Peyer's patch (tissue), 4 donors: ENCODE data around the gene FAM89A. TPM values are rescaled to one million over a fixed set of nuclear protein-coding genes. Genes with fewer than 3 reads are reported as not detected.

Experiments used
- DNase-seq, 3 donors: peaks; one replicate each; pipeline ENCODE4 v3.0.0-alpha.2; 2017 to 2019
- H3K27ac ChIP-seq, 4 donors: fragments of 200-600 bp; sonication (generic); one replicate each; pipeline ENCODE4 v1.5.1; 2016 to 2019
- H3K27me3 ChIP-seq, 2 donors: fragments of 200-600 bp; sonication (generic); one replicate each; pipeline ENCODE4 v1.5.1; 2019
- H3K36me3 ChIP-seq, 3 donors: fragments of 200-600 bp; sonication (generic); one replicate each; pipeline ENCODE4 v1.5.1; 2016 to 2019
- H3K4me1 ChIP-seq, 4 donors: fragments of 200-600 bp; sonication (generic); one replicate each; pipeline ENCODE4 v1.5.1; 2016 to 2019
- H3K4me3 ChIP-seq, 4 donors: fragments of 200-600 bp; sonication (generic); 1 replicate in 3 of 4; 2 replicates in 1 of 4; pipeline ENCODE4 v1.5.1; 2016 to 2019; ENCODE audit warnings: mild to moderate bottlenecking in 1 of 4
- H3K9me3 ChIP-seq, 4 donors: fragments of 200-600 bp; sonication (generic); one replicate each; pipeline ENCODE4 v1.5.1; 2016 to 2019; ENCODE audit warnings: mild to moderate bottlenecking in 1 of 4
- POLR2A ChIP-seq, 2 donors: fragments of 450-650 bp; IDR thresholded peaks; one replicate each; pipeline ENCODE4 v1.5.1; 2017; ENCODE audit warnings: antibody characterized with exemption in 2 of 2, mild to moderate bottlenecking in 2 of 2, moderate library complexity in 2 of 2
- total RNA-seq, 4 donors: library from RNA; depleted of rRNA; stranded (reverse); fragments of >200 nt; gene quantifications; one replicate each; pipeline ENCODE4 v1.1.0, GENCODE V29; 2016
- TF ChIP-seq, protein P1 (sequence below), 6 experiments: fragments of 450-650 bp in 4 of 6; fragments of 200-600 bp in 2 of 6; sonication (generic) in 1 of 6; IDR thresholded peaks; one replicate each; pipeline ENCODE4 v1.5.1; 2017 to 2019; ENCODE audit warnings: antibody characterized with exemption in 6 of 6, mild to moderate bottlenecking in 3 of 6, moderate library complexity in 1 of 6

FAM89A gene
- total RNA-seq, 4 donors from 2014 or later: 0.94 to 3.0 (median 1.6) TPM; not detected in 1

DNA sequence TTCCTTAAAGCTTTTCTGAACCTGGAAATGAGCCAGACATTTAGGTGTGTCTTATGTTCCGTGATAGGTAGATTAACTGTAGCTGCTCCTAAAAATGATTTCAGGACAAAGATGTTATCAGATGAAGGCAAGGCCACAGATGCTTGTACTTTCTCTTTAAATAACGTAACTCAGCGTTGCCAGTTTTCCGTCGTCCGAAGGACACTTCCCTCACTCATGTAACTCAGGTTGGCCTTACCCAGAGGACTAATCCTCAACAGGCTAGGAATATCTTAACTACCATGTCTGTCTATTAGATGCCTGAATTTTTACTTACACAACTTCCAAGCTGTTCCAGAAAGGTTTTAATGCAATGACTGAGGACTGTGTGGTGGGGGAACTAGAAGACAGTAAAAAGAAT lies 35.4 kb upstream of the FAM89A start:
- Histone ChIP-seq H3K27me3 (no peaks in the 10 kb centered on the region), H3K4me1 (no peaks in the 10 kb centered on the region), H3K27ac (no peak overlapping the region), H3K36me3 (no peaks in the 10 kb centered on the region), H3K9me3 (no peaks in the 10 kb centered on the region), H3K4me3 (no peak overlapping the region)
- no peak for TF ChIP-seq POLR2A (IDR thresholded peaks at IDR 0.05)
- TF ChIP-seq, protein P1, sequence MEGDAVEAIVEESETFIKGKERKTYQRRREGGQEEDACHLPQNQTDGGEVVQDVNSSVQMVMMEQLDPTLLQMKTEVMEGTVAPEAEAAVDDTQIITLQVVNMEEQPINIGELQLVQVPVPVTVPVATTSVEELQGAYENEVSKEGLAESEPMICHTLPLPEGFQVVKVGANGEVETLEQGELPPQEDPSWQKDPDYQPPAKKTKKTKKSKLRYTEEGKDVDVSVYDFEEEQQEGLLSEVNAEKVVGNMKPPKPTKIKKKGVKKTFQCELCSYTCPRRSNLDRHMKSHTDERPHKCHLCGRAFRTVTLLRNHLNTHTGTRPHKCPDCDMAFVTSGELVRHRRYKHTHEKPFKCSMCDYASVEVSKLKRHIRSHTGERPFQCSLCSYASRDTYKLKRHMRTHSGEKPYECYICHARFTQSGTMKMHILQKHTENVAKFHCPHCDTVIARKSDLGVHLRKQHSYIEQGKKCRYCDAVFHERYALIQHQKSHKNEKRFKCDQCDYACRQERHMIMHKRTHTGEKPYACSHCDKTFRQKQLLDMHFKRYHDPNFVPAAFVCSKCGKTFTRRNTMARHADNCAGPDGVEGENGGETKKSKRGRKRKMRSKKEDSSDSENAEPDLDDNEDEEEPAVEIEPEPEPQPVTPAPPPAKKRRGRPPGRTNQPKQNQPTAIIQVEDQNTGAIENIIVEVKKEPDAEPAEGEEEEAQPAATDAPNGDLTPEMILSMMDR (IDR thresholded peaks at IDR 0.05): no peak
- no peak for DNase-seq

DNA sequence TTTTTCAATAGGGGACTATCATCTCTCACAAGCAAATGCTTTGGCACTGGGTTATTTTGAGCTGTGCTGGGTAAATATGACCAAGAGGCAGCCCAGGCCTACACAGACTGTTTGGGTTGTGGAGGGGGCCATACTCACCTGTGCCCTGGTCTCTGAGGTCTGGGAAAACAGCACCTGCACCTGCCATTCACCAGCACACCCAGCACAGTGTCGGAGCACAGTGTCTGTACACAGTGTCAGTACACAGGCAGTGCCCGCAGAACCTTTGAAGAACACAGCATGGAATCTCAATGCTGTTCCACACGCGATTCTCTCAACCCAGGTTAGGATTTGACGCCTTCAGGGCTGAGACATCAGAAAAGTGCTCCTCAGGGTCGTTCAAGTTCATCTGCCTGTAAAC lies 35.0 kb upstream of the FAM89A start:
- H3K4me1 ChIP-seq: no peaks in the 10 kb centered on the region
- H3K27me3 ChIP-seq: no peaks in the 10 kb centered on the region
- no peaks in the 10 kb centered on the region for H3K36me3 ChIP-seq
- H3K9me3 ChIP-seq: no peaks in the 10 kb centered on the region
- H3K4me3 ChIP-seq: no peak overlapping the region
- no peak for DNase-seq
- TF ChIP-seq POLR2A (IDR thresholded peaks at IDR 0.05): no peak
- TF ChIP-seq, protein P1 (IDR thresholded peaks at IDR 0.05): no peak
- H3K27ac ChIP-seq: no peak overlapping the region

DNA sequence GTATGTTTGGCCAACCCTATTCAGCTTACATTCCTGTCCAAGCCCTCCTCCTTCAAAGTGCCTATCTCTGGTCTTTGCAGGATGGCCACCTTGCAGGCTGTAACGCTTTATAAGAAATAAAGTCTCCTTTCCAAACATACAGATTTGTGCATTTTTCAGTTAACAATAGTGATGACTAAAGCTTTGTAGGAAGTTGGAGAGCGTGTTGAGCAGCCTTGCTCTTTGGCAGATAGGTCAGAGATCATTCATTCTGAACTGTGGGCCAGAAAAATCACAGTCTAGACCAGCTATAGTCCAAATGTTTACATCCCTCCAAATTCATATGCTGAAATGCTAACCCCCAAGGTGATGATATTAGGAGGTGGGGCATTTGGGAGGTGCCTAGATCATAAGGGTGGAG lies 34.0 kb upstream of the FAM89A start:
- H3K4me3 ChIP-seq: no peak overlapping the region
- H3K27ac ChIP-seq: no peak overlapping the region

DNA sequence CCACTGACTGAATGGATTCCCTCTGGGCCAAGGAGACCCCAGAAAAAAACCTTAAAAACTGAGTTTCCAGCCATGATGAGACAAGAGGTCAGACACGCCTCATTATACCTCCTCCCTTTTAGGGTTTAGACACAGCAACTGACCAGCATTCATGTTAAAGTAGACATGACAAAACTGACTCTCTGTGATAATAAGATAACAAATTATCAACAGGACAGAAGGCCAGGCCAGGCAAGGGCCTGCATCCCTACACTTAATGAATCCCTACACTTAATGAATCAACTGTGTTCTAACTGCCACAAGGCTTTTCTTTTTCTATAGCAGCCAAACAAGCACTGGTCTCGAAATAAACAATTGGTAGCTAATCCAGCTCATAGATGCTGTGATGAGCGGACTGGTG lies 33.3 kb upstream of the FAM89A start:
- Histone ChIP-seq H3K36me3 (no peaks in the 10 kb centered on the region), H3K27ac (no peak overlapping the region), H3K4me3 (no peak overlapping the region), H3K9me3 (no peaks in the 10 kb centered on the region), H3K4me1 (no peaks in the 10 kb centered on the region), H3K27me3 (no peaks in the 10 kb centered on the region)
- DNase-seq: no peak
- TF ChIP-seq, protein P1 (IDR thresholded peaks at IDR 0.05): no peak
- no peak for TF ChIP-seq POLR2A (IDR thresholded peaks at IDR 0.05)

More for the DNA sequence above, 34.0 kb upstream of the FAM89A start:
- no peaks in the 10 kb centered on the region for H3K9me3 ChIP-seq
- no peak for DNase-seq
- no peaks in the 10 kb centered on the region for H3K4me1 ChIP-seq
- no peaks in the 10 kb centered on the region for H3K27me3 ChIP-seq
- no peaks in the 10 kb centered on the region for H3K36me3 ChIP-seq
- no peak for TF ChIP-seq POLR2A (IDR thresholded peaks at IDR 0.05)
- TF ChIP-seq, protein P1 (IDR thresholded peaks at IDR 0.05): no peak

DNA sequence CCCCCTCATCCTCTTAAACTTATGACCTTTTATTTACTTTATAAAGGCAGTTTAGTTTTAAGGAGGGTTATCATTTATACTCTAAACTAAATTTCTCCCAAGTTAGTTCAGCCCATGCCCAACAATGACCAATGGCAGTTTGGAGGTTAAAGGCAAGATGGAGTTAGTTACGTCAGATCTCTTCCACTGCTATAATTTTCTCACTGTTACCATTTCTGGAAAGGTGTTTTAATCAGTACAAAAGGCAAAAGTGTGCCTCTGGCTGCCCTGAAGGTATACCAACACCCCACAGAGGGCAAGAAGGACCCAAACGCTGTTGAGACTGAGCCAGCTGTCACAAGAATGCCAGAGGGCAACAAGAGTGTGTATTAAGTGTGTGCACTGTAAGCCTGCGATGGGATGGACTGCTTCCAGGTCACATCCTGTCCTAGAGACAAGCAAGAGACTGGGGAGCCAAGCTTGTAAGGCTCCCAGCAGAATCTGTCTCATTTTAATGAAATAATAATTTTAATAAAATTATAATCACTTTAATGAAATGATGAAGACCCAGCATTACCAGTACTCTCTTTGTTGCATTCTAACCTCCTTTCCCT lies 32.5 kb upstream of the FAM89A start:
- no peaks in the 10 kb centered on the region for H3K36me3 ChIP-seq
- no peaks in the 10 kb centered on the region for H3K4me1 ChIP-seq
- H3K27ac ChIP-seq: no peak overlapping the region
- H3K27me3 ChIP-seq: no peaks in the 10 kb centered on the region
- H3K4me3 ChIP-seq: no peak overlapping the region
- DNase-seq: no peak
- no peaks in the 10 kb centered on the region for H3K9me3 ChIP-seq
- TF ChIP-seq, protein P1 (IDR thresholded peaks at IDR 0.05): no peak
- TF ChIP-seq POLR2A (IDR thresholded peaks at IDR 0.05): no peak

DNA sequence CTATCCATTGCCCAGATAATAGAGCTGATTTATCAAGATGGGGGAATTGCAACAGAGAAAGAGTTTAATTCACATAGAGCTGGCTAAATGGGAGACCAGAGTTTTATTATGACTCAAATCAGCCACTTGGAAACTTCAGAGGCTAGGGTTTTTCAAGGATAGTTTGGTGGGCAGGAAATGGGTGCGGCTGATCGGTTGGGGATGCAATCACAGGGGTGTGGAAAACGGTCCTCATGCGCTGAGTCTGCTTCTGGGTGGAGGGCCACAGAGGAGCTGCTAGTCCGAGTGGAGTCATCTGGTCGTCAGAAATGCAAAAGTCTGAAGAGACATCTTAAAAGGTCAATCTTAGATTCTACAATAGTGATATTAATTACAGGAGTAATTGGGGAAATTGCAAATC lies 32.0 kb upstream of the FAM89A start:
- Histone ChIP-seq H3K27ac (no peak overlapping the region), H3K36me3 (no peaks in the 10 kb centered on the region), H3K9me3 (no peaks in the 10 kb centered on the region), H3K27me3 (no peaks in the 10 kb centered on the region), H3K4me3 (no peak overlapping the region), H3K4me1 (no peaks in the 10 kb centered on the region)
- no peak for DNase-seq
- TF ChIP-seq, protein P1 (IDR thresholded peaks at IDR 0.05): no peak
- no peak for TF ChIP-seq POLR2A (IDR thresholded peaks at IDR 0.05)
